ENCODE measurements around the gene FBLL1. TPM values are rescaled to one million over a fixed set of nuclear protein-coding genes. Genes with fewer than 3 reads are reported as not detected.

Gene FBLL1
- total RNA-seq, 1 donor from 2014 or later: not detected

GRCh38 chr5:168575391-168576372 lies 46.6 kb downstream of the FBLL1 start:
- Histone ChIP-seq H3K4me1 (peaks cover 4 to 14% of the 10 kb centered on the region in 2 donors), H3K27ac (no peak overlapping the region), H3K9me3 (no peaks in the 10 kb centered on the region), H3K36me3 (no peaks in the 10 kb centered on the region), H3K4me3 (no peak overlapping the region), H3K27me3 (no peaks in the 10 kb centered on the region)
- TF ChIP-seq, protein P1, sequence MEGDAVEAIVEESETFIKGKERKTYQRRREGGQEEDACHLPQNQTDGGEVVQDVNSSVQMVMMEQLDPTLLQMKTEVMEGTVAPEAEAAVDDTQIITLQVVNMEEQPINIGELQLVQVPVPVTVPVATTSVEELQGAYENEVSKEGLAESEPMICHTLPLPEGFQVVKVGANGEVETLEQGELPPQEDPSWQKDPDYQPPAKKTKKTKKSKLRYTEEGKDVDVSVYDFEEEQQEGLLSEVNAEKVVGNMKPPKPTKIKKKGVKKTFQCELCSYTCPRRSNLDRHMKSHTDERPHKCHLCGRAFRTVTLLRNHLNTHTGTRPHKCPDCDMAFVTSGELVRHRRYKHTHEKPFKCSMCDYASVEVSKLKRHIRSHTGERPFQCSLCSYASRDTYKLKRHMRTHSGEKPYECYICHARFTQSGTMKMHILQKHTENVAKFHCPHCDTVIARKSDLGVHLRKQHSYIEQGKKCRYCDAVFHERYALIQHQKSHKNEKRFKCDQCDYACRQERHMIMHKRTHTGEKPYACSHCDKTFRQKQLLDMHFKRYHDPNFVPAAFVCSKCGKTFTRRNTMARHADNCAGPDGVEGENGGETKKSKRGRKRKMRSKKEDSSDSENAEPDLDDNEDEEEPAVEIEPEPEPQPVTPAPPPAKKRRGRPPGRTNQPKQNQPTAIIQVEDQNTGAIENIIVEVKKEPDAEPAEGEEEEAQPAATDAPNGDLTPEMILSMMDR (IDR thresholded peaks at IDR 0.05): no peak
- intact Hi-C loops (cut with DNase I): loop anchor here (5.0 kb wide), 1 partner anchor 587 kb away; no protein-coding TSS in a partner anchor
- no peak for DNase-seq (ENCODE audit: low spot score in 2 of 2)

- intact Hi-C loops (cut with DNase I): loop anchor here (2.0 to 5.0 kb wide), 4 partner anchors 25 to 1005 kb away; partner anchors contain the start of genes SLIT3 and SPDL1
- no peak overlapping the region for H3K27ac ChIP-seq
These were observed 48.9 kb downstream of the FBLL1 start for GRCh38 chr5:168578006-168578405.

GRCh38 chr5:168578538-168579487 lies 49.7 kb downstream of the FBLL1 start, which contains the start of gene PANK3:
PANK3 (minus strand) TSS chr5:168579368; CDS start chr5:168579283, 85 bp downstream.
- Histone ChIP-seq H3K27me3 (no peaks in the 10 kb centered on the region), H3K9me3 (no peaks in the 10 kb centered on the region), H3K27ac (peak within 1 kb of the TSS; percentile 95 to 98), H3K36me3 (no peaks in the 10 kb centered on the region), H3K4me3 (peak within 1 kb of the TSS; percentile 81 to 85), H3K4me1 (peaks cover 4 to 14% of the 10 kb centered on the region in 2 donors)
- intact Hi-C loops (cut with DNase I): loop anchor here (1.0 to 5.0 kb wide), 5 partner anchors 26 to 1004 kb away; partner anchors contain the start of genes RARS1, SLIT3 and SPDL1
- DNase-seq (ENCODE audit: low spot score in 2 of 2): no peak
- TF ChIP-seq, protein P1 (IDR thresholded peaks at IDR 0.05): no peak

More at GRCh38 chr5:168578006-168578405, 48.9 kb downstream of the FBLL1 start:
- peaks cover 4 to 14% of the 10 kb centered on the region in 2 donors for H3K4me1 ChIP-seq
- DNase-seq (ENCODE audit: low spot score in 2 of 2): no peak
- peak overlapping the region; percentile 81 to 85 for H3K4me3 ChIP-seq
- no peaks in the 10 kb centered on the region for H3K36me3 ChIP-seq
- H3K27me3 ChIP-seq: no peaks in the 10 kb centered on the region
- no peaks in the 10 kb centered on the region for H3K9me3 ChIP-seq
- TF ChIP-seq, protein P1 (IDR thresholded peaks at IDR 0.05): no peak

DNA sequence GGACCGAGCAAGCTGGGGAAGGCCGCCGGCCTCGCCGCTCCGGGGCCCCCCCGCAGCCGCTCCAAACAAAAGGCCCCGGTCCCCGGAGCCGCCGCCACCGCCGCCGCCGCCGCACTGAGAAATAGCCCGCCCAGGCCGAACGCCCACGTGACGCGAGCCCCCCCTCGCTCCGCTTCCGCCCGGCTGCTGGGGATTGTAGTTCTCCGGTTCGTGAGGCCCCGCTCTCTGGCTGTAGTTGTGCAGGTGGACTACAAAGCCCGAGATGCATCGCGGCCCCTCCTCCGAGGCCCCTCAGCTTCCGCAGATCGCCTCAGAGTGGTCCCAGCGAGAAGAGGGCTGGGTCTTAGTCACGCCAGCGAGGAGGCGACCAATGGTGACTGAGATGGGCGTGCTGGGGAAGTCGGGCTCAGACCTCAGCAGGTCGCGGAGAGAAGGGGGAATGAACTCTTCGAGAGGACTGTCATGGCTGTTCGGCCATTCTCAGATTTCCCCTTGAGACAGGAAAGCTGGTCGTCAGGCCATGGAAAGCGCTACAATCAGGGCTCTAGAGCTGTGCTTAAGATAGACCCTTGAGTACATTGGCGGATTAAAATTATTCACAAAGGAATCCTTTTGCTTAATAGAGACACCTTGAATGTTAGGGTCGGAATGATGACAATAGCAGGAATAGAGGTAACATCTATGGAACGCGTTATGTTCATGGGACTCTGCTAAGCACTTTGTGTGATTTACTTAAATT lies 50.6 kb downstream of the FBLL1 start:
- intact Hi-C loops (cut with DNase I): loop anchor here (1.0 to 5.0 kb wide), 5 partner anchors 27 to 1003 kb away; partner anchors contain the start of genes RARS1, SLIT3 and SPDL1
- TF ChIP-seq, protein P1 (IDR thresholded peaks at IDR 0.05): no peak
- Histone ChIP-seq H3K27me3 (no peaks in the 10 kb centered on the region), H3K36me3 (no peaks in the 10 kb centered on the region), H3K27ac (peak overlapping the region; percentile 95 to 98), H3K4me3 (peak overlapping the region; percentile 81 to 85), H3K4me1 (peaks cover 4 to 14% of the 10 kb centered on the region in 2 donors), H3K9me3 (no peaks in the 10 kb centered on the region)
- peak; percentile 97 to 99 for DNase-seq (ENCODE audit: low spot score in 2 of 2)
